ENCODE results near the gene USP44.
A peak's percentile ranks its signal among the peaks of the same experiment; 100 is the strongest.
"Not testable (repeated sequence)": the region's sequence is repeated elsewhere in the genome, so short reads cannot be mapped to it uniquely, and the experiment has no call there.

The USP44 gene

GRCh38 chr12:95505039-95505438 lies 46.2 kb downstream of the USP44 start:
- DNase-seq = no peak

GRCh38 chr12:95504140-95504539 lies 47.1 kb downstream of the USP44 start:
- DNase-seq = no peak

- no peak for DNase-seq
These were observed 51.5 kb downstream of the USP44 start for GRCh38 chr12:95499772-95500171.

DNA sequence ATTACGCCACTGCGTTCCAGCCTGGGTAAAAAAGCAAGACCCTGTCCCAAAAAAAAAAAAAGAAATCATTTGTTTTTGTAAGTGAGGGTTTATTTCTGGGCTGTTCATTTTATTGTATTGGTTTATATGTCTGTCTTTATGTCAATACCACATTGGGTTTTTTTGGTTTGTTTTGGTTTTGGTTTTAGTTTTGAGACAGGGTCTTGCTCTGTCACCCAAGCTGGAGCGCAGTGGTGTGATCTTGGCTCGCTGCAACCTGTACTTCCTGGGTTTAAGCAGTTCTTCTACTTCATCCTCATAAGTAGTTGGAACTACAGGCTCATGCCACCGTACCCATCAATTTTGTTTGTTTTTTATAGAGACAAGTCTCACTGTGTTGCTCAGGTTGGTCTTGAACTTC lies 52.3 kb downstream of the USP44 start:
- DNase-seq = no peak

- DNase-seq = no peak
These were observed 54.2 kb downstream of the USP44 start for GRCh38 chr12:95497031-95497430.

GRCh38 chr12:95495433-95495832 lies 55.8 kb downstream of the USP44 start:
- no peak for DNase-seq

- DNase-seq = no peak
These were observed 56.4 kb downstream of the USP44 start for GRCh38 chr12:95494888-95495287.

DNA sequence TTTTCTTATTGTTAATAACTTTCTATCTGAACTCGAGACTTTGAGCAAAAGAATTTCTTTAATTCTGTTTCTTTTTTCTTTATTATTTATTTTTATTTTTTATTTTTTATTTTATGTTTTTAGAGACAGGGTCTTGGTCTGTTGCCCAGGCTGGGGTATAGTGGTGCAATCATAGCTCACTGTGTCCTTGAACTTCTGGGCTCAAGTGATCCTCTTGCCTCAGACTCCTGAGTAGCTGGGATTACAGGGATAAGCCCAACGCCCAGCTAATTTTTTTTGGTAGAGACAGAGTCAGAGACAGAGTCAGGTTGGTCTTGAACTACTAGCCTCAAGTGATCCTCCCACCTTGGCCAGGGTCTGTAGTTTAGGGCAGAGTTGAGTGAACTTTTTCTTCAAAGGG lies 58.8 kb downstream of the USP44 start:
- DNase-seq = no peak

- DNase-seq = no peak
These were observed 64.3 kb downstream of the USP44 start for GRCh38 chr12:95487024-95487423.

DNA sequence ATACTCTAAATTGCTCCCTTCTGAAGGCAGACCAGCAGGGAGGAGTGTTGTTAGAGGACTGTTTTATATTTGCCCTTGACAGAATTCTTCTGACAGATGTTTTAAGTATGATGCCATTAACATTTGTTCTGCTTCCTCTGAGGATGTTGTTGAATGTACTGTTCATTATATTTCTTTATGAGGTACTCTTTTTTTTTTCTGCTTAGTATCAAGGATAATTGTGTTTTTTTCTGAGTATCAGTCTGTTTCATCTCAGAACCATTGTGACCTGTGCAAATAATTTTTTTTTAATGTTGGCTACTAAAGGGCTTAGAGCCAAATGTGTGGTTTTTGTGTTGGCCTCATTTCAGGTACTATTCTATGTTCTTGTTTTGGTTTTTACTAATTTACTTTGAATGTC lies 66.8 kb downstream of the USP44 start:
- no peak for DNase-seq

DNA sequence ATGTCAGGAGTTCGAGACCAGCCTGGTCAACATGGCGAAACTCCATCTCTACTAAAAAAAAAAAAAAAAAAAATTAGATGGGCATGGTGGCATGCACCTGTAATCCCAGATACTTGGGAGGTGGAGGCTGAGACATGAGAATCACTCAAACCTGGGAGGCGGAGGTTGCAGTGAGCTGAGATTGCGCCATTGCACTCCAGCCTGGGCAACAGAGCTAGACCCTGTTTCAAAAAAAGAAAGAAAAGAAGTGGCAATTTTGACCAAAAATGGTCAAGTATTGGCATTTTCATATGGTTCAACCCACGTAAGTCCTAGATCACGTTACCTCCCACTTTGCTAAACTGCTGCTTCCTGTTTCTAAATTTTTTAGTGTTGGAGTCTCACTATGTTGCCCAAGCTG lies 68.7 kb downstream of the USP44 start:
- not testable (repeated sequence) for DNase-seq

DNA sequence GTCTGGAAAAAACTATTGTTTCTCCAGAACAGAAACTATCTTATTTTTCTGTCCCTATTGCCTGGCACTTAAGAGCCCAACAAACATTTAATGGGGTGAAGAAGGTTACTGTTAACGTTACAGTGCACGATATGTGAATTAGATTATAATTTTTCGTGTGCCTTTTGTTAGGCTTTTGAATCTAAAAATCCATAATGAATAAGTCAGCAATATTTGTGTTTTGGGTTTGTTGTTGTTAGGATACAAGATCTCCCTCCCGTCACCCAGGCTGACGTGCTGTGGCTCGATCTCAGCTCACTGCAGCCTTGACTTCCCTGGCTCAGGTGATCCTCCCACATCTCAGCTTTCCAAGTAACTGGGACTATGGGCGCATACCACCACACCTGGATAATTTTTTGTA lies 69.4 kb downstream of the USP44 start:
- no peak for DNase-seq

DNA sequence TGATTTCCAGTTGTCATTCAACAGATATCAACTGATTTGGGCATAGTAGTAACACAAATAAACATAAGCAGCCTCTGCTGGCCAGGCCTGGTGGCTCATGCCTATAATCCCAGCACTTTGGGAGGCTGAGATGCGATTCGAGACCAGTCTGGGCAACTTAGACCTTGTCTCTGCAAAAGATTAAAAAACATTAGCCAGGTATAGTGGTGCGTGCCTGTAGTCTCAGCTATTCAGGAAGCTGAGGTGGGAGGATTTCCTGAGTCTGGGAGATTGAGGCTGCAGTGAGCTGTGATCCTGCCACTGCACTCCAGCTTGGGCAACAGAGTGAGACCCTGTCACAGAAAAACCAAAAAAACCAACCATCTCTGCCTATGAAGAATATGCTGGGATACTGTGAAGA lies 70.2 kb downstream of the USP44 start:
- no peak for DNase-seq

- DNase-seq = no peak
These were observed 71.0 kb downstream of the USP44 start for GRCh38 chr12:95480230-95480629.

GRCh38 chr12:95474660-95474958 lies 76.7 kb downstream of the USP44 start:
- no peak for DNase-seq

- DNase-seq = peak; percentile 96
These were observed 77.2 kb downstream of the USP44 start, which contains the start of gene METAP2 for GRCh38 chr12:95473884-95474659. Gene METAP2, plus strand, starts transcription at chr12:95474152. Its CDS starts 28 bp downstream, at chr12:95474180.

GRCh38 chr12:95473231-95473883 lies 77.9 kb downstream of the USP44 start:
- DNase-seq = no peak

- DNase-seq = no peak
These were observed 81.0 kb downstream of the USP44 start for GRCh38 chr12:95470300-95470699.

Data from activated CD8-positive, alpha-beta memory T cell treated with anti-CD3 and anti-CD28 coated beads for 24 hours (primary cell).